SH-SY5Y (cell line): ENCODE results near the gene SERBP1.

Source experiments
- GATA2 ChIP-seq: IDR thresholded peaks from 2 replicates; pipeline ENCODE4 v1.6.1; 2011; ENCODE audit warnings: mild to moderate bottlenecking, low read depth, low read length
- GATA3 ChIP-seq: IDR thresholded peaks from 2 replicates; pipeline ENCODE4 v1.6.1; 2011; ENCODE audit warnings: low read depth, mild to moderate bottlenecking, low read length, moderate library complexity

GRCh38 chr1:67367370-67368045 is 62.7 kb downstream of the SERBP1 start:
- TF ChIP-seq GATA3 (no peak), GATA2 (no peak)
